GM21526 (cell line): ENCODE data around the gene FOXL2NB.

Source experiments
- ATAC-seq: cut with Tn5 transposase; IDR thresholded peaks from one replicate; pipeline ENCODE4 v1.9.1; 2021; ENCODE audit warnings: moderate library complexity; ENCODE audit not compliant: unreplicated experiment, low FRiP score

FOXL2NB gene

GRCh38 chr3:138928727-138929372 is 18.2 kb upstream of the FOXL2NB start:
- no peak for ATAC-seq

- no peak for ATAC-seq
Measured at GRCh38 chr3:138933068-138933668, 13.8 kb upstream of the FOXL2NB start.

- ATAC-seq: no peak
Measured at GRCh38 chr3:138933981-138934691, 12.9 kb upstream of the FOXL2NB start.

GRCh38 chr3:138935505-138935862 is 11.5 kb upstream of the FOXL2NB start:
- ATAC-seq: no peak

- ATAC-seq: peak; percentile 81
Measured at GRCh38 chr3:138935863-138936740, 10.9 kb upstream of the FOXL2NB start.

GRCh38 chr3:138936741-138937689 is 10.0 kb upstream of the FOXL2NB start:
- ATAC-seq: no peak

- ATAC-seq: no peak
Measured at GRCh38 chr3:138937690-138938055, 9.3 kb upstream of the FOXL2NB start.

- no peak for ATAC-seq
Measured at GRCh38 chr3:138938056-138938876, 8.8 kb upstream of the FOXL2NB start.

- ATAC-seq: no peak
Measured at GRCh38 chr3:138938877-138939560, 8.0 kb upstream of the FOXL2NB start.

- ATAC-seq: no peak
Measured at GRCh38 chr3:138939561-138940241, 7.3 kb upstream of the FOXL2NB start.

- no peak for ATAC-seq
Measured at GRCh38 chr3:138940446-138940845, 6.6 kb upstream of the FOXL2NB start.

- ATAC-seq: no peak
Measured at GRCh38 chr3:138941259-138941885, 5.6 kb upstream of the FOXL2NB start.

- no peak for ATAC-seq
Measured at GRCh38 chr3:138942271-138942670, 4.7 kb upstream of the FOXL2NB start.

- no peak for ATAC-seq
Measured at GRCh38 chr3:138942861-138943623, 4.0 kb upstream of the FOXL2NB start.

GRCh38 chr3:138943724-138944653 is 3.0 kb upstream of the FOXL2NB start:
- ATAC-seq: no peak

GRCh38 chr3:138944654-138944928 is 2.4 kb upstream of the FOXL2NB start:
- ATAC-seq: no peak
